H9 (cell line): ENCODE results near the gene PRKCA. TPM values are rescaled to one million over a fixed set of nuclear protein-coding genes. Genes with fewer than 3 reads are reported as not detected.

ENCODE experiments used
- DNase-seq: peaks from one replicate; pipeline ENCODE4 v3.0.0-alpha.2; 2017
- H2AFZ ChIP-seq: one replicate; pipeline ENCODE4 v1.6.1; 2013; ENCODE audit warnings: mild to moderate bottlenecking, low read length, control low read depth, moderate library complexity
- H2AK5ac ChIP-seq: 2 replicates; pipeline ENCODE4 v1.6.1; 2013; ENCODE audit warnings: low read length, control low read depth, mixed read lengths; ENCODE audit not compliant: insufficient read length
- H2BK120ac ChIP-seq: one replicate; pipeline ENCODE4 v1.6.1; 2013; ENCODE audit warnings: low read depth, mild to moderate bottlenecking, low read length, control low read depth, inconsistent platforms; ENCODE audit not compliant: poor library complexity, severe bottlenecking
- H2BK12ac ChIP-seq: 2 replicates; pipeline ENCODE4 v1.6.1; 2013; ENCODE audit warnings: low read length, control low read depth, mixed read lengths, low read depth; ENCODE audit not compliant: insufficient read length
- H2BK15ac ChIP-seq: 2 replicates; pipeline ENCODE4 v1.6.1; 2013; ENCODE audit warnings: low read depth, low read length, control low read depth
- H2BK20ac ChIP-seq: one replicate; pipeline ENCODE4 v1.6.1; 2013; ENCODE audit warnings: low read depth, mild to moderate bottlenecking, low read length, control low read depth, inconsistent platforms; ENCODE audit not compliant: poor library complexity, severe bottlenecking
- H2BK5ac ChIP-seq: 2 replicates; pipeline ENCODE4 v1.6.1; 2013; ENCODE audit warnings: low read length, control low read depth, mixed read lengths; ENCODE audit not compliant: insufficient read length
- H3K14ac ChIP-seq: 2 replicates; pipeline ENCODE4 v1.6.1; 2013; ENCODE audit warnings: low read length, control low read depth; ENCODE audit not compliant: insufficient read depth
- H3K18ac ChIP-seq: 2 replicates; pipeline ENCODE4 v1.6.1; 2013; ENCODE audit warnings: low read depth, mild to moderate bottlenecking, mixed read lengths, low read length, control low read depth; ENCODE audit not compliant: insufficient read length
- H3K23ac ChIP-seq: 2 replicates; pipeline ENCODE4 v1.6.1; 2013; ENCODE audit warnings: low read length, control low read depth, mixed read lengths, low read depth; ENCODE audit not compliant: insufficient read length
- H3K23me2 ChIP-seq: 2 replicates; pipeline ENCODE4 v1.6.1; 2013; ENCODE audit warnings: low read depth, mild to moderate bottlenecking, mixed read lengths, low read length, control low read depth; ENCODE audit not compliant: insufficient read length, poor library complexity, severe bottlenecking
- H3K27ac ChIP-seq: 2 replicates; pipeline ENCODE4 v1.5.1; 2013; ENCODE audit warnings: low read length, control low read depth, mixed read lengths, low read depth; ENCODE audit not compliant: insufficient read length
- H3K27me3 ChIP-seq: 2 replicates; pipeline ENCODE4 v1.6.1; 2013; ENCODE audit warnings: low read length, control low read depth, inconsistent platforms; ENCODE audit not compliant: insufficient read depth
- H3K4ac ChIP-seq: 2 replicates; pipeline ENCODE4 v1.6.1; 2013; ENCODE audit warnings: low read depth, mild to moderate bottlenecking, control low read depth, inconsistent platforms, low read length, moderate library complexity
- H3K4me1 ChIP-seq: 2 replicates; pipeline ENCODE4 v1.6.1; 2013; ENCODE audit warnings: low read length, control low read depth, inconsistent platforms; ENCODE audit not compliant: insufficient read depth
- H3K4me2 ChIP-seq: 2 replicates; pipeline ENCODE4 v1.6.1; 2013; ENCODE audit warnings: low read length, control low read depth, mixed read lengths; ENCODE audit not compliant: insufficient read length, insufficient read depth
- H3K56ac ChIP-seq: 2 replicates; pipeline ENCODE4 v1.6.1; 2013; ENCODE audit warnings: low read depth, mild to moderate bottlenecking, mixed read lengths, low read length, control low read depth; ENCODE audit not compliant: insufficient read length
- H3K79me1 ChIP-seq: 2 replicates; pipeline ENCODE4 v1.6.1; 2013; ENCODE audit warnings: low read depth, mild to moderate bottlenecking, moderate library complexity, low read length, control low read depth, inconsistent platforms; ENCODE audit not compliant: insufficient read depth, poor library complexity, severe bottlenecking
- H3K79me2 ChIP-seq: 2 replicates; pipeline ENCODE4 v1.6.1; 2013; ENCODE audit warnings: low read length, control low read depth, inconsistent platforms; ENCODE audit not compliant: insufficient read depth
- H3K9ac ChIP-seq: 2 replicates; pipeline ENCODE4 v1.6.1; 2013; ENCODE audit warnings: low read length, control low read depth, mixed read lengths; ENCODE audit not compliant: insufficient read length; ENCODE audit errors: extremely low read depth
- H3K9me3 ChIP-seq: one replicate; pipeline ENCODE4 v1.6.1; 2013; ENCODE audit warnings: low read depth, low read length, inconsistent platforms; ENCODE audit not compliant: control insufficient read depth
- H3T11ph ChIP-seq: one replicate; pipeline ENCODE4 v1.6.1; 2013; ENCODE audit warnings: mild to moderate bottlenecking, low read length, control low read depth, inconsistent platforms
- H4K20me1 ChIP-seq: one replicate; pipeline ENCODE4 v1.6.1; 2013; ENCODE audit not compliant: control insufficient read depth, insufficient read length, insufficient read depth
- H4K5ac ChIP-seq: 2 replicates; pipeline ENCODE4 v1.6.1; 2013; ENCODE audit warnings: low read depth, mild to moderate bottlenecking, mixed read lengths, low read length, control low read depth; ENCODE audit not compliant: insufficient read length
- H4K8ac ChIP-seq: replicated peaks from 2 replicates; pipeline ENCODE4 v1.6.1; 2013; ENCODE audit warnings: low read length, control low read depth, mixed read lengths, low read depth; ENCODE audit not compliant: insufficient read length
- H4K91ac ChIP-seq: 2 replicates; pipeline ENCODE4 v1.6.1; 2013; ENCODE audit warnings: low read depth, mild to moderate bottlenecking, moderate library complexity, mixed read lengths, low read length, control low read depth; ENCODE audit not compliant: insufficient read length
- H3K27ac Mint-ChIP-seq, 3 experiments: 2 replicates in 2 of 3; 3 replicates in 1 of 3; pipeline ENCODE4 v1.8.0; 2020 to 2021; ENCODE audit warnings: mixed read lengths in 3 of 3, mild to moderate bottlenecking in 1 of 3, moderate library complexity in 1 of 3
- H3K27me3 Mint-ChIP-seq: 2 replicates; pipeline ENCODE4 v1.8.0; 2021; ENCODE audit warnings: low read depth, mild to moderate bottlenecking, moderate library complexity, mixed read lengths
- H3K36me3 Mint-ChIP-seq, 3 experiments: 2 replicates in 2 of 3; 3 replicates in 1 of 3; pipeline ENCODE4 v1.8.0; 2020 to 2021; ENCODE audit warnings: low read depth in 3 of 3, mixed read lengths in 3 of 3; ENCODE audit not compliant: insufficient read depth in 1 of 3
- H3K4me1 Mint-ChIP-seq, 2 experiments: 2 replicates each; pipeline ENCODE4 v1.8.0; 2020; ENCODE audit warnings: mixed read lengths in 2 of 2
- H3K4me3 Mint-ChIP-seq, 2 experiments: 2 replicates in 1 of 2; 3 replicates in 1 of 2; pipeline ENCODE4 v1.8.0; 2020 to 2021; ENCODE audit warnings: mild to moderate bottlenecking in 2 of 2, mixed read lengths in 2 of 2, moderate library complexity in 1 of 2
- H3K9me3 Mint-ChIP-seq, 2 experiments: 2 replicates in 1 of 2; 3 replicates in 1 of 2; pipeline ENCODE4 v1.8.0; 2020; ENCODE audit warnings: mild to moderate bottlenecking in 2 of 2, mixed read lengths in 2 of 2, moderate library complexity in 1 of 2
- CTCF ChIP-seq: fragments of 200-600 bp; sonication (generic); conservative IDR thresholded peaks from 3 replicates; pipeline ENCODE4 v1.8.0; 2021; ENCODE audit warnings: antibody characterized with exemption, mild to moderate bottlenecking
- WGBS: extraction: QIAGEN DNeasy Blood & Tissue Kit; methylation state at CpG from one replicate; pipeline ENCODE4 v1.1.7; 2013; ENCODE audit warnings: missing lambda C conversion rate, low lambda C conversion rate, mixed read lengths; ENCODE audit not compliant: insufficient read length; ENCODE audit errors: extremely low coverage; 5-methylcytosine and 5-hydroxymethylcytosine counted together
- total RNA-seq: library from RNA; stranded (reverse); gene quantifications from 2 replicates; pipeline ENCODE4 v1.2.1, GENCODE V29; 2021

Gene PRKCA
- total RNA-seq, 1 experiment from 2014 or later, result 10.5 TPM

- Histone ChIP-seq H4K5ac (no peak overlapping the region), H2BK15ac (no peak overlapping the region), H2AFZ (no peak overlapping the region), H2BK12ac (no peak overlapping the region), H3K4ac (no peak overlapping the region), H3K4me2 (no peak overlapping the region), H2BK5ac (no peak overlapping the region), H3K23me2 (no peaks in the 10 kb centered on the region), H4K8ac (no peak overlapping the region), H2AK5ac (no peak overlapping the region), H2BK20ac (no peak overlapping the region), H3K18ac (no peak overlapping the region), H3K14ac (no peak overlapping the region), H4K91ac (no peak overlapping the region), H3K4me1 (peaks cover 2% of the 10 kb centered on the region; the same call in 1 of the 2 replicates), H2BK120ac (no peak overlapping the region), H3K56ac (no peak overlapping the region), H3K23ac (no peak overlapping the region), H3K9me3 (no peaks in the 10 kb centered on the region), H4K20me1 (no peaks in the 10 kb centered on the region), H3T11ph (no peak overlapping the region), H3K27me3 (no peaks in the 10 kb centered on the region), H3K79me2 (no peaks in the 10 kb centered on the region), H3K9ac (no peak overlapping the region), H3K79me1 (no peaks in the 10 kb centered on the region), H3K27ac (no peak overlapping the region)
- peaks cover 44 to 47% of the 10 kb centered on the region in 2 experiments for H3K4me1 Mint-ChIP-seq
- H3K27me3 Mint-ChIP-seq, result no peaks in the 10 kb centered on the region
- H3K4me3 Mint-ChIP-seq, result no peak overlapping the region
- H3K9me3 Mint-ChIP-seq, result no peaks in the 10 kb centered on the region
- no peak for DNase-seq
- no peak overlapping the region for H3K27ac Mint-ChIP-seq
- TF ChIP-seq CTCF, result no peak
- no peaks in the 10 kb centered on the region for H3K36me3 Mint-ChIP-seq
- no CpG with 5 or more reads among the region's 1 CpG for WGBS
These were observed 148.4 kb downstream of the PRKCA start for GRCh38 chr17:66450852-66451158.
